ENCODE data around the gene PIK3AP1.
"Not testable (repeated sequence)": the region's sequence is repeated elsewhere in the genome, so short reads cannot be mapped to it uniquely, and the experiment has no call there.

The PIK3AP1 gene

DNA sequence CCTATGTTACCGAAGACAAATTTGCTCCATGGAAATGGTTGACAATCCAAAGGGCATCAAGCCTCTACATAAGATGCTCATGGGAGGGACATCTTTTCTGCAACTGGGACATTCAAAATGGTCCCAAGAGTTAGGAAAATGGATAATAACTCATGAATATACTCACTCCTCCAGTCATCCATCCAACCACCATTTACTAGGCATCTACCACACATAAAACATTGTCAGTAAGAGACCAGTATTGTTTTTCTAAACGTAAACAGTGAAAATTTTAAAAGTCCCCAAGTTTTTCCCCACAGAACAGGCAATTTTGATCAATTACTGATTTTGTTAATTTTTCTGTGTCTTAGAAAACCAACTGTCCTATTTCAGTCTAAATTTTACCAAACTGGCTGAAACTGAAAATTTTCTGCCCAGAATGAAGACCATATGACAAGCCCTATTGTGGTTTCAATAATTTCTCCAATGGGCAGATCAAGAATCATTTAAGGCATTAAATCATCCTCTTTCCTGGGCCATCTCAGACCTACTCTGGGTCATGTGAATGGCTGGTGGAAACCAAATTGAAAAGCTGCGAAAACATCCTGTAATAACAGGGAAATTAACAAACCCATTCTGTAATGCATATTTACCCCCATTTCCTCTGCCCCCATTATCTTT lies 24.2 kb downstream of the PIK3AP1 start:
- no peak for DNase-seq (ENCODE audit: low read depth)

DNA sequence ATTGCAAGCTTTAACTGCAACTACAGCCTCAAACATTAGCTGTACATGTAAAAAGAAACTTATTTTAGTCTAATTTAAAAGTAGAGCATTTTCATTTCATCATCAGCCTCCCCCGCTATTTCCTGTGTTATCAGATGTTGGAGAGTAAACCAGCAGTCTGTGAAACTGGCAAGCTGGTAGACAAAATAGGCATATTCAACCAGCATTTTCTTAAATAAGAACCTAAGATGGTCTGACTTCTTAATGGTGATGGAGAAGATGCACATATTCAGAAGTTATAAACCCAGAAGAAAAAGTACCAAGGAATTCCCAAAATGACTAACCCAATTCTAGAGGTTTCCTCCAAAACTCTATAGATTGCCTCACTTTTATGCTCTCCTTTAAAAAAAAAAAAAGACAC lies 24.9 kb downstream of the PIK3AP1 start:
- no peak for DNase-seq (ENCODE audit: low read depth)

DNA sequence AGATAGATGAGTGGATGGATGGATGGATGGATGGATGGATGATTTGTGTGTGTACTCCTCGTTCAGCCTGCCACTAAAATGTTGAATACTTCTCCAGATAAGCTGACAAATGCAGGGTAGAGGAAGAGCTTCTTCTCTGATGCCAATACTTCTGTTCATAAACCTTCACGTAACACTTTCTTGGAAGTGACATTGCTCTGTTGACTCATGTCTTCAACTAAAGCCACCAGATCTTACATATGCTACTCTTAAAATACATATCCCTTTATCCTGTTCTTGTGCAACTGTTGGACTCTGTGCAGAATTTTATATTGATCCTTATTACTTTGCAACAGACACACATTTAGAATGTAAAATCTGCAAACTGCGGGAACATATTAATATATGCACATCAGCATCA lies 26.9 kb downstream of the PIK3AP1 start:
- DNase-seq (ENCODE audit: low read depth): no peak

DNA sequence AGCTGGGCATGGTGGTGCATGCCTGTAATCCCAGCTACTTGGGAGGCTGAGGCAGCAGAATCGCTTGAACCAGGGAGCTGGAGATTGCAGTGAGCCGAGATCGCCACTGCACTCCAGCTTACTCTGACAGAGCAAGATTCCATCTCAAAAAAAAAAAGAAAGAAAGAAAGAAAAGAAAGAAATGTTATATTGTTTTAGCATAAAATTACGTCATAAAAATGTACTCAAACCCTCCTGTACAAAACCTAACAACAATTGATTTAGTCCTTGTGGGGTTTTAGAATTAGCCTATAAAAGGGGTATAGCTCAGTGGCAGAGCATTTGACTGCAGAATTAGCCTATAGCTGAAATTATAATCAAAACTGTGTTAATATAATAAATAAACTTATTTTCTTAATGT lies 27.9 kb downstream of the PIK3AP1 start:
- DNase-seq (ENCODE audit: low read depth): no peak

DNA sequence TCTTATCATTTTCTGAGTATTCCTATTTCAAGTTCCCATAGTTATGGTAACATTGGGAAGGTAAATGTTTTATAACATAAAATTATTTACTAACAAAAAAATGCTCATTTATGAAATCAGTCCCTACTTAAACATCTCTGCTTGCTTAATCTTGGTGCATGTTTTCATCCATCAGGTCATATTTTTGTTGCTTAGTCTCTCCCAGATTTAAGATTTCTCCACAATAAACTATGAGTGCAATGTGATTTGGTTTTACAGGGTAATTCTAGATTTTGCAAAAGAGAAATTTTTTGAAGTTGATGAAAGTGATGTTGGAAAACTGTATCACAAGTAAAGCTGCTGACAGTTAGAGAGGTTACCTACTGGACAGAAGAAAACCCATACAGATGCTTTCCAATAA lies 28.6 kb downstream of the PIK3AP1 start:
- DNase-seq (ENCODE audit: low read depth): no peak

DNA sequence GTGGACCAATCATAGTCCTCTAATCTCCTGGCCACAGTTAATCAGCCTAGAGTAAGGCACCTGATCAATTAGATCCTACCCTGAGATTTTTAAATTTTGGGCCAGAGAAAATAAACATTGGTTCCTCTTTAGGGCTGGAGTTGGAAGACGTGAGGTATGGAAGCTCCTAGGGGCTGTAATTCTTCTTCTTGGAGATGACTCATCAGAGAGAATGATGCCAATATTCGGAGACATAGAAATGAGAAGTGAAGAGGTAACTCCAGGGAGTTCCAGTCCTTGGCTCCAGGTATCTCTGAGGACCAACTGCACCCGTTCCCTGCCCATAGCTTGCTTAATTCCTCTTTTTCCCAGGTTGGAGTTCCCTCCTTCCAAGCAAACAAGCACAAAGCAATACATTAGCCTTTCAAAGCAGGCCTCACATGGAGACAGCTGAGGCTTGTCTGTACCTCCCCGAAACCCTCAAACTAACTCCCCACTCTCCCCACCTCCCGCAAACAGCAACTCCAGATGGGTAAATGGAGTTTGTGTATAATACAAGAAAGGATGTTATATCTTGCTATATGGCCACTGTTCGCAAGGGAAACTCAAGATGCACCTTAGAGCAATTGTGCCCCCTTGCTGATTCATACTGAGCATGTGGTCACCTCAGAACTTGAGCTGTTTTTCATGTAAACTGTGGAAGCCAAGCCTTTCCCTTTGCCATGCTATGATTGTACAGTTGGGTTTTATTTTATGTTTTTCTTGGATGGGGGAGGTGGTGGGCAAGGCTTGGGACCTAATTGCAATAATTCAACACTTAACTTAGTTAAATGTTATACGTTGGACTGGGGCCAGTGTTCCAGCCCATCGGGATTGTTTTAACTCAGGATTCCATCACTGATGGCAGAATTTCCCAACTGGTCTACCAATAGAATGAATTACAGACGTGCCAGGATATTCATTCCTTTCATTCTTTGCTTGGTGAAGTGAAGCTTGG lies 29.3 kb downstream of the PIK3AP1 start:
- DNase-seq (ENCODE audit: low read depth): no peak

DNA sequence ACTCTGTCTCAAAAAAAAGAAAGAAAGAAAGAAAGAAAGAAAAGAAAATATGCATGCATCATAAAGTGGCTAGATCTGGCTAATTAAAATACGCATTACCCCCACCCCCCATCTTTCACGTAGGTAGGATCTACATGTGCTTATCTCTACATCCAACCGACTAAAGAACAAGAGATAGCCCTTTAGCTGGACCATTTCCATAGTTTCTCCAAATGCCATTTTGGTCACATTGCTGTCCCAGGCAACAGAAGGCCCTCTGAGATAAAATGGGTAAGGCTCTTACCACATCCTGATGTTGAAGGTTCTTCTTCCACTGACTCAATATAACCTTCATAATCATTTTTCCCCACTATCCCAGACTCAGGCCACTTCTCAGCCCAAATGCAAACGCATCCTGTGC lies 31.5 kb downstream of the PIK3AP1 start:
- DNase-seq (ENCODE audit: low read depth): no peak

DNA sequence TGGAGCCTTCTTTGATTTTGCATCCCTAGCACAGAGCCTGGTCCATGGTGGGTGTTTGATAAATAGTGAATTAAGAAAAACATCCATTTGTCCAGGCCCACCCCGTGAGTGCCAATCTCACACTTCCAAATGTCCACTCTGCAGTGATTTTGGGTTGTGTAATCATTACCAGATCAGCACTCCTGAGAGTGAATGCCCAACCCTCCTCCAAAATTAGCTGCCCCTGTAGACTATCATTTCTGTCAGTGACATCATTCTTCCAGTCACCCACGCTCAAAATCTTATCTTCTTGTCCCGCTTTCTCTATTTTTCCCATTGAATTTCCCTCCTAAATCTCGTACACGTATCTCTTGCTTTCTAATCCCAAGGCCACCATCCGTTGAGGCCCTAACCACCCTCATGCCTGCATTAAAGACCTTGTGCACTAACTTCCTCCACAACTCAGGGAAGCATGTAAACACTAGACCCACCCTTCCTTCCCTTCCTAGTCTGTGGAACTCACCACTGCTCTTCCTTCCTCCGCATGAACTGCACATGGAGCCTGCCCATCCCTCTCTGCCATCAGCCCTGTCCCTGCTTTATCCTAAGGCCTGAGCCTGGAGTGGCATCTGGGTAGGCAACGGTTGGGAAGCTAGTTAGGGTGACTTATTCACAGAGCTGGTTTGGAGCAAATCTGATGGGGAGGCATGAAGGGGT lies 32.8 kb downstream of the PIK3AP1 start:
- DNase-seq (ENCODE audit: low read depth): no peak

DNA sequence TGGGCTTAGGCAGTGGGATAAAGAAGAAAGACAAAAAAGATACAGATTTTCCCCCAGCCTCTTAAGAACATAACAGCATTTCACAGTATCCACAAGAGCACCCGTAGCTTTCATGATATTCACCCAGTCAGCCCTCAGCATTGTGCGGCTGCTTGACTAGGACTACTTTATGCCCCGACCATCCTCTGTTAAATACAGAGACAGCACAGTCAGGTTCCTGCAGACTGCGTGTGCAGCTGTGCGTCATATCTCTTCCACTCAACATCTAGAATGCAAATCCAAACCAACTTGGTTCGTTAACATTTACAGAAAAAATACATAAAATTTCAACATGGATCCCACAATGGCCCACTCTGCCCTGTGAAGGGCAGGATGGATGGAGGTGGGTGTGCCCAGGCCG lies 33.8 kb downstream of the PIK3AP1 start:
- DNase-seq (ENCODE audit: low read depth): no peak

DNA sequence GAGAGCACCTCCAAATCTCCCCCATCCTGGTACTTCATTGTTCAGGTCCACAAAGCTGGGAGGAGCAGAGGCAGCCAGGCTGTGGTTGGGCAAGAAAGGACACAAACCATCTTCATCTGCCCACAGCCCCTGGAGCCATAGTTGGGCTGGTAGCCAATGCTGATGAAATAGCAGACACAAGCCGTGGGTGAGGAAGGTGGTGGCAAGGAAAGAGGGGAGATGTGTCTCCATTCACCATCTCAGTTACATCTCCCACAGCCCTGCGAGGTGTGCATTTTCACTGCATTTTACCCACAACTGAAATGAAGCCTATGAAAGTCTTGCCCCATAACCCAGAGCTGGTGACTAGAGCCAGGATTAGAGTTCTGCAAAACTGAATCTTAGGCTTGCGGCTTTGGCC lies 35.0 kb downstream of the PIK3AP1 start:
- DNase-seq (ENCODE audit: low read depth): no peak

DNA sequence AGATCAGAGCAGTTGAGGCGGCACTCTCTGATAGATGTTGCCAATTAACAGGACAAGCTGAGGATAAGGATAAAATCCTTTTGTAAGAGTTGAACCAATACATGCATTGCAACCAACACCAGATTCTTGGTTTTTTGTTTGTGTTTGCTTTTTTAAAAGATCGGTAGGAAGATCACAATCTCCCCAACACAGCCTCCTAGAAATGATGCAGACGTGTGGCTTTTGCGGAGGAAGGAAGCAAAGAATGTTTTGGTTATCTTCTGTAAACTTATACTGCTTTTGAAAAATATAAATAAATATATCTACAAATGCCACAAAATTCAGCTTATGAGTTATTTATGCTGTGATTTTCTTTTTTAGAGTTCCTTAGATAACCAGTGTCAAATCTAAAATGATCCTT lies 35.5 kb downstream of the PIK3AP1 start:
- no peak for DNase-seq (ENCODE audit: low read depth)

DNA sequence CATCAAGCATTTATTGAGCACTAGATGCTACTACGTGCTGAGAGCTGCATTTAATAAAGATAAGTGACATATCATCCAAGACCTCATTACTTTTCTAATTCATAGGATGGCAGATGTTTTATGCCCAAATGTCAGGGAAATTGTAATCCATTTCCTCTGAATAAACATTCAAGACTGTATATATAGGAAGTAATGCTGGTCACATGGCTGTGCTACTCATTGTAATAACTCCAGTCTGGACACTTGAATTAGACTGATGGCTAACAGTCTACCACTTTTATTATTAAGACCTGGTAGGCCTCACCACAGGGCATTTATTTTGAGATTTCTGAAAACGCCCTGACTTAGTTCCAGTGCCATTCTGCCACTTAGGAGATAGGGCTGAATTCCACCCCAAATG lies 36.6 kb downstream of the PIK3AP1 start:
- no peak for DNase-seq (ENCODE audit: low read depth)

DNA sequence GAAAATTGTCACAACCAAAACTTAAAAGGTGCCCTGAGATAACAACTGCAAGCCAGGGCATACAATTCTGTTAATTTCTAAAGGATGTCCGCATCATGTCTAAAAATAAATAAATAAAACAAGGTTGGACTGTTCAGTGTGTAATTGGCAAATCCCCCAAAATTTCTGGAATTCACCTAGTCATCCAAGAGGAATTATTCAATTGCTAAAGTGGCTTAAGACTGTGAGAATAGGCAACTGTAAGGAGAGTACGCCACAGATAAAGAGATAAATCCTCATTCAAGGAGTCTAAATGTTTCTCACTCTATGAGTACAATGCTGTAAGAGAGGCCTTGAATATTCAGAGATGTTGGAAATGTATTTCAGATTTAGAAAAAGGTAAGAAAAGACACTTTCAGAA lies 37.2 kb downstream of the PIK3AP1 start:
- no peak for DNase-seq (ENCODE audit: low read depth)

DNA sequence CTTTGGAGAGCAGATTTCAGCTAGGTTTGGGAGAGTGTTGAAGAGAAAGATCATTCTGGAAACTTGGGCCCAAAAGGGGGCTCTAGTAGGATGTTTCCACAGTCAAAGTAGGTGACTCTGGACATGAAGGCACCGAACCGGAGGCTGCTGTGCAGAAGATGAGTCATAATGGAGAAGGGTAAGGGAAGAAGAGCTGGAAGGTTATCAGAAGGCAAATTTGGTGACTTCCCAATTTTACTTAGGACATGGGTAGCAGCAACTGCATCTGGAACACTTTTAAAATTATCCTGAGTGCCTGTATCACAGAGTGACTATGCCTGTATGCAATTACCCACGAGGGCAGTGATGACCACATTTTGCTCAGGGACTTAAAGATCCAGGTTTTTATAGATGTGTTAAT lies 38.8 kb downstream of the PIK3AP1 start:
- no peak for DNase-seq (ENCODE audit: low read depth)

DNA sequence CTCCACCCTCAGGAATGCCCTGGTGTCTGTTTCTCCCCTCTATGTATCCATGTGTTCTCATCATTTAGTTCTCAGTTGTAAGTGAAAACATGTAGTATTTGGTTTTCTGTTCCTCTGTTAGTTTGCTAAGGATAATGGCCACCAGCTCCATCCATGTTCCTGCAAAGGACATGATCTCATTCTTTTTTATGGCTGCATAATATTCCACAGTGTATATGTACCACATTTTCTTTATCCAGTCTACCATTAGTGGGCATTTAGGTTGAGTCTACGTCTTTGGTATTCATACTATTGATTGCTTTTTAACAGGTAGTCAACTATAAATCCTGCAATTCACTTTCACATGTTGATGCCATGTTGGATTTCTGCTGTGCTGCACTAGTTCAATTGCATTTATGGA lies 39.9 kb downstream of the PIK3AP1 start:
- not testable (repeated sequence) for DNase-seq (ENCODE audit: low read depth)

DNA sequence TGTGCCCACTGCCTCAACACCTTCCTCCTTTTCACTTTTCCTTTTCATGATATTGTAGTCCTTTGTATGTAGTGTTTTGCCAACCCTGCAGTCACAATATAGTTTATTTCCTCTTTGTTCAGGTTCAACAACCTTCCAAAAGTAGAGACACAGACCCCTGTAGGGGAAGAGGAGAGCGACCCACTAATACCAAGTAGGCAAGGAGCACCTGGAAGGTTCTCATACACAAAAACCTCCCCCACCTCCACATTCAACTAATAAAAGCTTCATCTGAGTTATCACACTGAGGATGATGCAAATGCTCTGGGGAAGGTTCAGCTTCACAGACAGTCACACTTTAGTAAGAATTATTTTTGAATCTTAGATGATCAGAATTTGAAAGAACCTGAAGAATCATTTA lies 41.6 kb downstream of the PIK3AP1 start:
- DNase-seq (ENCODE audit: low read depth): no peak

DNA sequence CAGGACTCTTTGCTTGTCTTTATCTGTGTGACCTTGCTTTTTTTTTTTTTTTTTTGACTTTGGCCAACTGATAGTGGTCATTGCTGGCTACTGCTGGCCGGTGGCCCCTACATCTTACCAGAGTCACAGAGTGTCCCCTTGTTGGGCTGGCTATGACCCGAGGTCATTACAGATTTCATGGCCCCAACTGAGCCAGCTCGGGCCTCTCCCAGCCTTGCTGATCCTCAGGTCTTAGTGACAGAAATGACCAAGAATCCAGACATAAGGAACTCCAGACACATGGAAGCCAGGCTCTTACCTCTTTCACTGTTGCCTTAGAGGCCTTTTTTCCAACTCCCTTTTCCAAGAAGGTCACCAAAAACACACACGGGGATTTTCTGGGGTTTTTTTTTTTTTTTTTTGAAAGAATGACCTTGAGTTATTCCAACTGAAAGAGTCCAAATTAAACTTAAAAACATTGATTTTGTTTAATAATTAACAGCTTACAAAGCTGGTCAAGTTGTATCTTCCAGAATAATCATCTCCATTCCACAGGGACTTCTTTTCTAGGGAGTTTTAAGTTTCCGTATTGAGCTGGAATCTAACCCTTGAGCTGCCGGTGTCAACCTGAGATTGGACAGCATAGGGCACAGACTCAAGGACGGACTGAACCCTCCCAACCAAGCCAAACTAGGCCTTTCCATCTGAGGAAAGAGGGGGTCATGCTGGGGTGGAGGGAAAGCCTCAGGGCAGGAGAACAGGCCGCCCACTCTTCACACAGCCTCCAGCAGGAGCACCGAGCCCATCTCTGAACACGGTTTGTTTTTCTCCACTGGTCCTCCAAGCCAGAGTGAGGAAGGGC lies 43.8 kb downstream of the PIK3AP1 start:
- no peak for DNase-seq (ENCODE audit: low read depth)

DNA sequence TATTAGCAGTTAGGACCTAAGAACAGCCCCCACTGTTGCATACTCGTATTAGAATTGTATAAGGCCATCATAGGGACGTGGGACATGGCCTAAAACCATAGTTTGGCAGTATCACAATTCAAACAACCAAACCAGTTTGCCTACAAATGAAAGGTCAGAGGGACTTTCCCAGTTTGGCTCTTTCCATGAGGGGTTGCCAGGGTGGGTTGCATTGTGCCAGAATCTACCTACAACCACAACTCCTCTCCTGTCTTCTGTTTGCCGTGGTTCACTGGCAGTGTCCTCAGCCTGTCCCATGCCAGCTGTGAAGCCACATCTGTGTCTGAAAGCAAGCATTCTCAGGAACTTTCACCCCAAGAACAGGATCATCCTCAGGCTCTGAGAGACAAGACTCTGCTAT lies 44.5 kb downstream of the PIK3AP1 start:
- DNase-seq (ENCODE audit: low read depth): no peak

DNA sequence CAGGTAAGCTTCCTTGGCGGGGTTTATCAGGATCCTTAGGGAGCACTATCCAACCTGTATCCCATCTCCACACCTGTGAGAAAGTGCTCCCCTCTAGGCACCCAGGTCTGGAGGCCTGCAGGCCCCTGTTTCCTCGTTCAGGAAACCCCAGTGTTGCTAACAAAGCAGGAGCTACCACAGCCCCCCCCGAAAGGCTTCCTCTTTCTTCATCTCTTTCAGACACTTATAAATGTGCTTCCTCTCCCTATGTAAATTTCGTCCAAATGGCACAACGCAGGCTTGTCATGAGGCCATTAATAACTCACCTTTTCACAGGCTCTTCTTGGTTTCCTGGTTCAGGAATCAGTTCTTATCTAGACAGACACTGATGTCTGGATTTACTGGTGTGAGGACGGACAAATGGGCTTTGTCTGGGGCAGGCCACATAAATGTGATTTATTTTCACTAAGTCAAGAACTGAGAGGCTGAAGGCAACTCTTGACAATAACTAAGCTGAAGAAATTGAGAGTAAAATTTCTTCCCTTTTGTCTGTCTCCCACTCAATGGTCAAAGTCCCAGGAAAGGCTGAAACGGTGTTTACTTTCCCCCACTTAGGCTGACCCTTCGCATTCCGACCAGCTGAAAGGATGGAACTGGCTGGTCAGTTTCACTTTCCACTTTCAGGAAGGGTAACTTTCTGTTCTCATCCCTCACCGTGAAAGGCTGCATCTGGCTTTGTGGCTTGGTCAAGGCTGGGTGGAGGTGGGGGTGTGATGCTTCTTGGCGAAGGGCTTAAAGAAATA lies 46.8 kb downstream of the PIK3AP1 start:
- DNase-seq (ENCODE audit: low read depth): no peak

DNA sequence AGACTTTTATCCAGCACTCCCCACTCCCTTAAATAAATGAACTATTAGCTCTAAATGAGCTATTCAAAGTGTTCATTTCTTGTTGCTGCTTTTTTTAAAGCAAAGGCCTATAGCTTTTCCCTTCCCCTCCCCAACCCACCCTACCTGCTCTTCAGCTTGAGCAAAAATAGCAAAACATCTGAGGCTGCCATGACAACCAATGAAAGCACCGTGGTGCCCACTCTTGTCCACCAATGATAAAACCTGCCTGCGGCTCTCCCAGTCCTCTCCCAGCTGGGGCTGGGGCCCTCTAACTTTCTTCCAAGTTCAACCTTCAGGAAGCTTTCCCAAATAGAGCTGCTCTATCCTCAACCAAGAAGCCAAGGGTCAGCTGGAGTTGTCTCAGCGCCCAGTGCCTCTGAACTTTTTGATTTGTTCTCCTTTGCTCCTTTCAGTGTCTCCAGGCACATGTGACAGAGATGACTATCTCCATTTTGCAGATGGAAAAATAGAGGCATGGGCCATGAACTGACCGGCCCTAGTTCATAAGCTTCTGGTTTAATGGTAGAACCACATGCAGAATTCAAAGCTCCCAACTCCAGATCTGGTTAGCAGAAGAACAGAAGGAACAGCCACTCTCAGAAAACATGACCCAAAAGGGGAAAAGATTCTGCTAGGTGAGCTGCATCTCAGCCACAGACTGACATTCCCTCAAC lies 47.7 kb downstream of the PIK3AP1 start:
- DNase-seq (ENCODE audit: low read depth): no peak

Measured in activated T-helper 9 cell treated with anti-CD3 and anti-CD28 coated beads, Interleukin-2, amount 50 U/mL, for 16 hours (primary cell).